Fibroblast of villous mesenchyme (primary cell): ENCODE data around the gene PPP1CC. TPM values are rescaled to one million over a fixed set of nuclear protein-coding genes. Genes with fewer than 3 reads are reported as not detected.
"Not testable (repeated sequence)": the region's sequence is repeated elsewhere in the genome, so short reads cannot be mapped to it uniquely, and the experiment has no call there.

Experiments
- DNase-seq: peaks from one replicate; pipeline ENCODE4 v3.0.0-alpha.2; 2010; ENCODE audit warnings: low read depth
- H3K4me3 ChIP-seq: 2 replicates; pipeline ENCODE4 v1.5.1; 2011; ENCODE audit warnings: low read depth, mild to moderate bottlenecking, low read length
- CTCF ChIP-seq: IDR thresholded peaks from 2 replicates; pipeline ENCODE4 v1.5.1; 2012; ENCODE audit warnings: low read depth, mild to moderate bottlenecking, low read length; ENCODE audit not compliant: insufficient read depth
- total RNA-seq: library from RNA; depleted of rRNA; stranded (reverse); fragments of >200 nt; gene quantifications from 2 replicates; pipeline ENCODE4 v1.2.3, GENCODE V29; 2012

PPP1CC gene
- total RNA-seq, 1 donor: 139 TPM

GRCh38 chr12:110728628-110729027, 14.1 kb downstream of the PPP1CC start:
- DNase-seq: no peak
- H3K4me3 ChIP-seq: no peak overlapping the region
- no peak for TF ChIP-seq CTCF

GRCh38 chr12:110726708-110727369, 15.9 kb downstream of the PPP1CC start:
- no peak overlapping the region for H3K4me3 ChIP-seq
- TF ChIP-seq CTCF: no peak
- DNase-seq: no peak

GRCh38 chr12:110726028-110726427, 16.7 kb downstream of the PPP1CC start:
- DNase-seq: no peak
- no peak for TF ChIP-seq CTCF
- H3K4me3 ChIP-seq: no peak overlapping the region

- no peak for DNase-seq
- no peak for TF ChIP-seq CTCF
- H3K4me3 ChIP-seq: no peak overlapping the region
Observed at GRCh38 chr12:110725267-110725666, 17.4 kb downstream of the PPP1CC start.

GRCh38 chr12:110722892-110723291, 19.8 kb downstream of the PPP1CC start:
- DNase-seq, H3K4me3 ChIP-seq: not testable (repeated sequence)

GRCh38 chr12:110721570-110721969, 21.1 kb downstream of the PPP1CC start:
- DNase-seq: no peak
- no peak overlapping the region for H3K4me3 ChIP-seq
- no peak for TF ChIP-seq CTCF

- no peak for DNase-seq
- TF ChIP-seq CTCF: no peak
- no peak overlapping the region for H3K4me3 ChIP-seq
Observed at GRCh38 chr12:110720516-110720915, 22.2 kb downstream of the PPP1CC start.
